Activated T-helper 1 cell treated with anti-CD3 and anti-CD28 coated beads, Interleukin-2, amount 50 U/mL, for 16 hours (primary cell): ENCODE data around the gene UBR2.
"Not testable (repeated sequence)": the region's sequence is repeated elsewhere in the genome, so short reads cannot be mapped to it uniquely, and the experiment has no call there.

Source experiments
- DNase-seq, 2 donors: peaks; one replicate each; pipeline ENCODE4 v3.0.0-alpha.2; 2020; ENCODE audit warnings: low read depth in 1 of 2, low spot score in 1 of 2

UBR2 gene

GRCh38 chr6:42555477-42556457 lies 8.1 kb upstream of the UBR2 start:
- DNase-seq, result no peak

DNA sequence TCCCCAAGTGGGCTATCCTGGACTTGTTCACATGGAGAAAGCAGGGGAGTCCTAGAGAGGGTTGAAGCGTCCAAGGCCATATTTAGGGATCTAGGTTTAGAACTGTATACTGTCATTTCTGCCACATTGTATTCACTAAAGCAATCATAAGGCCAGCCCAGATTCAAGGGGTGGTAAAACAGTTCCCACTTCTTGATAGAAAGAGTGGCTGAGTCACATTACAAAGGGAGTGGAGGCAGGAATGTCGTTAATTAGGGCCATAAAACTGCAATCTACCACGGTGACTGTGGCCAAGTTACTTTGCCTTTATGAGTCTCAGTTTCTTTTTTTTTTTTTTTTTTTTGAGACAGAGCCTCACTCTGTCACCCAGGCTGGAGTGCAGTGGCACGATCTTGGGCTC lies 7.4 kb upstream of the UBR2 start:
- no peak for DNase-seq

DNA sequence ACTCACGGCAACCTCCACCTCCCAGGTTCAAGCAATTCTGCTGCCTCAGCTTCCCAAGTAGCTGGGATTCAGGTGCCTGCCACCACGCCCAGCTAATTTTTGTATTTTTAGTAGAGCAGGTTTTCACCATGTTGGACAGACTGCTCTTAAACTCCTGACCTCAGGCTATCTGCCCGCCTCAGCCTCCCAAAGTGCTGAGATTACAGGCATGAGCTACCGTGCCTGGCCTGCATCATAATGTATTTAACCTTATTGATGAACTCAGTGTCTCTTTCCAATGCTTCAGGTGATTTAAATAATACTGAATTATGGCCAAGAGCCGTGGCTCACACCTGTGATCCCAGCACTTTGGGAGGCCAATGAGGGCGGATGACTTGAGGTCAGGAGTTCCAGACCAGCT lies 4.6 kb upstream of the UBR2 start:
- not testable (repeated sequence) for DNase-seq

GRCh38 chr6:42561986-42562385 lies 1.8 kb upstream of the UBR2 start:
- DNase-seq, result no peak

GRCh38 chr6:42562788-42563405 lies 932 bp upstream of the UBR2 start:
- no peak for DNase-seq

GRCh38 chr6:42564506-42564825 lies 637 bp downstream of the UBR2 start:
- DNase-seq, result no peak

GRCh38 chr6:42565823-42566613 lies 2.2 kb downstream of the UBR2 start:
- no peak for DNase-seq

DNA sequence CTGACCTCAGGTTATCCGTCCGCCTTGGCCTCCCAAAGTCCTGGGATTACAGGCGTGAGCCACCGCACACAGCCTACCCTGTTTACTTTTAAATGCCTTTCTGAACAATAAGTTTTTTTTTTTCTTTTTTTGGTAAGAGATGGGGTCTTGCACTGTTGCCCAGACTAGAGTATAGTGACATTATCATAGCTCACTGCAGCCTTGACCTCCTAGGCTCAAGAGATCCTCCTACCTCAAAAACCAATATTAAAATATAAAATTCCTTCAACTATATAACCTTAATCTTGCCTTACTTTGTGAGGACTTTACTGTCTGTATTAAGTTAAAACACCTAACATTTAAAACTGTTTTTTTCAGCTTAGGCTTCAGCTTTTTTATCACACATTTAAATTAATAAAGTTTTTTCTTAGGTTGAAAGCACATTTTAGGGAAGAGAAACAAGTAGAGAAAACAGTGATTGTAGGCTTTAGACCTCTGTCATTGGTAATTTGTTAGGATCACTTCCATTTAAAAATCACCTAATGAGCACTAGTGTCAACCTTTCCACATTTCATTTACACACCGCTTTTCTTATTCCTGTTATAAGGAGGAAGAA lies 2.9 kb downstream of the UBR2 start:
- DNase-seq, result no peak

DNA sequence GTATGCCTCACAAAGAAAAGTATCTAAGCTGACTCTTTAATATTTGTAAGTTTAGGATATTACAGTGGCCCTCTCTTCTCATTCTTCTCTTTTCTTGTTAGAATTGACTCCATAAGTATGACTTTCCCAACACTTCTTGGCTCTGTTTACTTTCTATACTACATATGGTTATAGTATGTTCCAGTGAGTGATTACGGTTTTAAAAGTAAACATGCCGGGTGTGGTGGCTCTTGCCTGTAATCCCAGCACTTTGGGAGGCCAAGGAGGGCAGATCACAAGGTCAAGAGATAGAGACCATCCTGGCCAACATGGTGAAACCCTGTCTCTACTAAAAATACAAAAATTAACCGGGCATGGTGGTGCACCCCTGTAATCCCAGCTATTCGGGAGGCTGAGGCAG lies 3.4 kb downstream of the UBR2 start:
- not testable (repeated sequence) for DNase-seq

DNA sequence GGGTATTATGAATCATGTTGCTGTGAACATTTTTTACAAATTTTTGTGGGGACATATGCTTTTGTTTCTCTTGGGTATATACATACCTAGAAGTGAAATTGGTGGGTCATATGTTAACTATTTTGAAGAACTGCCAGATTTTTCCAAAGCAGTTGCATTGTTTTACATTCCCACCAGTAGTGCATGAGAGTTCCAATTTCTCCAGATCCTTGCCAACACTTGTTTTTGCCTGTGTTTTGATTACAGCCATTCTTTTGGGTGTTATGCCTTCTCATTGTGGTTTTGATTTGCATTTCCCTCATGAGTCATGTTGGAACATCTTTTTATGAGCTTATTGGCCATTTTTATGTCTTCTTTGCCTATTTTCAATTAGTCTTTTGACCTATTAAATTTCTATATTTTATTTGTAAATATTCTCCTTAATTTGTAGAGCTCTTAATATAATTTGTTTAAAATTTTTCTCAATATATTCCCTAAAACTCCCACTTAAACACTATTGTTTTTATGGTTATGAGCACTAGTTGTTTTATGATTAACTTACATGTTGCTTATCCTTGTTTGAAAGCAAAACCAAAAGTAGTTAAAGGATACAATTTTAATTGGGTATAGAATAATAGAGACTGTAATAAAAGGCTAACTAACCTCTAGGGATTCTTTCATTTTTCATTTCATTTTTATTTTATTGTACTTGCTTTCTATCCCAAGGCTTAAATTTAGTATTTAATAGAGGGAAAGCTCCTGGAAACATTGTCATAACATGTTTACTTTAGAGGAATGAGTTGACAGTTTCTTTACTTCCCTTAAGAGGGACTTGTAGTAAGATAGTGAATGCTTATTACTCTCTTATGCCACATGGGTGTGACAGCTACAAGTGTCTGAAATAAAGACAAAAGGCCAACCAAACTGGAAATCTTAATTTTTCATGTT lies 5.5 kb downstream of the UBR2 start:
- DNase-seq, result no peak

DNA sequence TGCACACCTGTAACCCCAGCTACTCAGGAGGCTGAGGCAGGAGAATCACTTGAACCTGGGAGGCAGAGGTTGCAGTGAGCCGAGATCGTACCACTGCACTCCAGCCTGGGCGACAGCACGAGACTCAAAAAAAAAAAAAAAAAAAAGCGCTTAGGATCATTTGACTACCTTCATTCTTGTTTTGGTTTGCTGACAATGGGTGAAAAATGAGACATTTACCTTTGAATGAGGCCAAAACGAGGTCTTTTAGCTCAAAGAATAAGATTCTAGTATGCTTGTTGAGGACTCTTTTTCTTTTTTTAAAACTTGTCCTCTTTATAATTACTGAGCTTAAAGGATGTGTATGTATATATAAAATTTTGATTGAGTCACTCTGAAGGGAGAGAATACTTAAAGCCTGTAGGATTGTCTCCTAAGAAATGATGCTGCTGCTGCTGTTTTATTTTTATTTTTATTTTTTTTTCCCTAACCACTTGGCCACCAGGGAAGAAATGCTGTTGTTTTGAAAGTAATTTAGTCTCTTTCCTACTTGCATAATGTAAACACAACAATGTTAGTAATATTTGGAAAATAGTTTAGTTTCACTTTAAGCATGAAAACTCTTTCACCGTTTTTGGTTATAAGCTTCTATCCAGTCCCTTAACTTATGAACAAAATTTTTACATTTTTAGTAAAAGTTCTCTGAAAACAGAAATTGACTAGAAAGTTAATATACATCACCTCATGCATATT lies 7.9 kb downstream of the UBR2 start:
- DNase-seq, result no peak

- no peak for DNase-seq
Observed at GRCh38 chr6:42572523-42572922, 8.7 kb downstream of the UBR2 start.

GRCh38 chr6:42576538-42576937 lies 12.7 kb downstream of the UBR2 start:
- not testable (repeated sequence) for DNase-seq

DNA sequence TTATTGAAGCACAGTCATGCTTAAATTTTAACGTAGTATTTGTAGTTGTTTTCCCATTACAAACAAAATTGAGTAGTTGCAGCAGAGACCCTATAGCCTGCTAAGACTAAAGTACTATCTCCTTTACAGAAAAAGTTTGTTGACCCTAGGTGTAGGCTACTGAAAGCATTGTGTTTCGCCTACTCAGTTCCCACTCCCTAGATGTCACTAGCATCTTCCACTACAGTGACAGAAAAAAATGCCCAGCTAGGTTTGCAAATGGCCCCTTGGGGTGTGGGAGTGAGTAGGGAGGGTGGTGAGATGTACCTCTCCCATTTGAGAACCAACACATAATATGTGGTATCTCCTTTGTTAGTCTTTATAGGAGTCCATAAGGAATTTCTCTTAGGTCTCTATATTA lies 34.5 kb downstream of the UBR2 start:
- DNase-seq, result no peak

- no peak for DNase-seq
Observed at GRCh38 chr6:42599558-42599957, 35.7 kb downstream of the UBR2 start.

DNA sequence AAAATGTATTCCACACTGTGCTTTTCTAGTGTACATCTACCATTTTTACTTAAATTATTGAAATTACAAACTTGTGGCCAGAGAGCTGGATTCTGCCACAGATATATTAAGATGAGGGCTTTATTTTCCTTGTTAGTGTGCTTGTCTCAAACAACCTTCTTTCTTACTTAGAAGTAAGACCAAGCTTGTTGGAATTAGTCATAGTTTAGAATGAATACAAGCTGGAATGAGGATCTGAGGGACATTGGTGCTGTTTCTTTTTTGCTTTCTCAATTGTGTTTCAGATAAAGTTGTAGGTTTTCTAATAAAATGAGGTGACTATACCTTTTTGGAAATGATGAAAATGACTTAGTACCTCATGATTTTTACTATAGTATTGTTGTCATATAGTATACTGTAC lies 40.3 kb downstream of the UBR2 start:
- DNase-seq, result no peak

GRCh38 chr6:42604699-42605098 lies 40.9 kb downstream of the UBR2 start:
- not testable (repeated sequence) for DNase-seq

- DNase-seq, result no peak
Observed at GRCh38 chr6:42610416-42610815, 46.6 kb downstream of the UBR2 start.

DNA sequence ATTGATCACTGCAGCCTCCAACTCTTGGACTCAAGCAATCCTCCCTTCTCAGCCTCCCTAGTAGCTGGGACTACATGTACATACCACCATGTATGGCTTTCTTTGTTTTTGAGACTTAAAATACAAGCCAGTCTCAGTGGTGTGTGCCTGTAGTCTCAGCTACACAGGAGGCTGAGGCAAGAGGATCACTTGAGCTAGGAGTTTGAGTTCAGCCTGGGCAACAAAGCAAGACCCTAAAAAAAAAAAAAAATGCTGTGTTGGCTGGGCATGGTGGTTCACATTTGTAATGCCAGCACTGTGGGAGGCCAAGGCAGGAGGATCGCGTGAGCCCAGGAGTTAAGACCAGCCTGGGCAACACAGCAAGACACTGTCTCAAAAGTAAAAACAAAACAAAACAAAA lies 51.7 kb downstream of the UBR2 start:
- DNase-seq, result no peak

GRCh38 chr6:42616716-42617115 lies 52.9 kb downstream of the UBR2 start:
- DNase-seq, result no peak
